ENCODE results near the gene IL17B. TPM values are rescaled to one million over a fixed set of nuclear protein-coding genes. Genes with fewer than 3 reads are reported as not detected.

IL17B gene
- total RNA-seq, 6 experiments from 2014 or later = 0.50 to 0.85 (median 0.76) TPM

- Mint-ChIP-seq H3K4me1 (ENCODE audit: low read depth) (peaks cover 100% of the 10 kb centered on the region), H3K9me3 (no peaks in the 10 kb centered on the region), H3K4me3 (no peak overlapping the region; the same call in 1 of the 2 replicates), H3K27me3 (ENCODE audit: insufficient read depth) (peaks cover 4% of the 10 kb centered on the region), H3K36me3 (ENCODE audit: low read depth) (peaks cover 61% of the 10 kb centered on the region), H3K27ac (peak overlapping the region; percentile 55)
- TF ChIP-seq CTCF (IDR thresholded peaks at IDR 0.05) = no peak
- no peak for DNase-seq
These were observed 39.9 kb upstream of the IL17B start for GRCh38 chr5:149418910-149419531.

- DNase-seq = no peak
- Mint-ChIP-seq H3K9me3 (no peaks in the 10 kb centered on the region), H3K27ac (peak overlapping the region; percentile 86), H3K27me3 (ENCODE audit: insufficient read depth) (peaks cover 4% of the 10 kb centered on the region), H3K4me1 (ENCODE audit: low read depth) (peaks cover 100% of the 10 kb centered on the region), H3K4me3 (peak overlapping the region; percentile 58; the same call in 1 of the 2 replicates), H3K36me3 (ENCODE audit: low read depth) (peaks cover 62% of the 10 kb centered on the region)
- no peak for TF ChIP-seq CTCF (IDR thresholded peaks at IDR 0.05)
These were observed 38.7 kb upstream of the IL17B start for GRCh38 chr5:149417711-149418368.

GRCh38 chr5:149416987-149417710 lies 38.1 kb upstream of the IL17B start:
- Mint-ChIP-seq H3K36me3 (ENCODE audit: low read depth) (peaks cover 61% of the 10 kb centered on the region), H3K27ac (peak overlapping the region; percentile 86), H3K27me3 (ENCODE audit: insufficient read depth) (peaks cover 3% of the 10 kb centered on the region; the same call in 1 of the 2 replicates), H3K4me3 (peak overlapping the region; percentile 58), H3K9me3 (no peaks in the 10 kb centered on the region), H3K4me1 (ENCODE audit: low read depth) (peaks cover 98% of the 10 kb centered on the region)
- no peak for TF ChIP-seq CTCF (IDR thresholded peaks at IDR 0.05)
- no peak for DNase-seq

- H3K27ac Mint-ChIP-seq = peak overlapping the region; percentile 86
- H3K4me3 Mint-ChIP-seq = peak overlapping the region; percentile 69
- no peak for DNase-seq
- H3K4me1 Mint-ChIP-seq (ENCODE audit: low read depth) = peaks cover 96% of the 10 kb centered on the region
- peaks cover 51% of the 10 kb centered on the region for H3K36me3 Mint-ChIP-seq (ENCODE audit: low read depth)
- TF ChIP-seq CTCF (IDR thresholded peaks at IDR 0.05) = no peak
- no peaks in the 10 kb centered on the region for H3K9me3 Mint-ChIP-seq
- H3K27me3 Mint-ChIP-seq (ENCODE audit: insufficient read depth) = peaks cover 3% of the 10 kb centered on the region; the same call in 1 of the 2 replicates
These were observed 36.2 kb upstream of the IL17B start for GRCh38 chr5:149415066-149415967.

Data from HFFc6 (cell line).